OCI-M1 (cell line): ENCODE results near the gene STX2.
"Not testable (repeated sequence)": the region's sequence is repeated elsewhere in the genome, so short reads cannot be mapped to it uniquely, and the experiment has no call there.

Experiments
- DNase-seq: peaks from one replicate; lab custom pipeline; 2025; lab: John Stamatoyannopoulos, UW

STX2 gene

GRCh38 chr12:130838951-130839769, at the start of gene STX2:
TSS of gene STX2 (minus strand) at chr12:130839250. CDS start at chr12:130839099, 151 bp downstream.
- DNase-seq, result peak; percentile 93

GRCh38 chr12:130887190-130887589, 48.1 kb upstream of the STX2 start:
- not testable (repeated sequence) for DNase-seq

- DNase-seq, result no peak
Measured at GRCh38 chr12:130881548-130881947, 42.5 kb upstream of the STX2 start.

GRCh38 chr12:130881046-130881445, 42.0 kb upstream of the STX2 start:
- no peak for DNase-seq

- peak; percentile 39 for DNase-seq
Measured at GRCh38 chr12:130880411-130880885, 41.4 kb upstream of the STX2 start.

GRCh38 chr12:130879781-130880389, 40.8 kb upstream of the STX2 start:
- DNase-seq, result no peak

GRCh38 chr12:130879212-130879686, 40.2 kb upstream of the STX2 start:
- no peak for DNase-seq

GRCh38 chr12:130878193-130879185, 39.4 kb upstream of the STX2 start:
- DNase-seq, result peak; percentile 35

- DNase-seq, result no peak
Measured at GRCh38 chr12:130877333-130877732, 38.3 kb upstream of the STX2 start.

GRCh38 chr12:130876758-130877157, 37.7 kb upstream of the STX2 start:
- DNase-seq, result peak; percentile 19

- no peak for DNase-seq
Measured at GRCh38 chr12:130876297-130876696, 37.2 kb upstream of the STX2 start.

- DNase-seq, result not testable (repeated sequence)
Measured at GRCh38 chr12:130875708-130876107, 36.7 kb upstream of the STX2 start.

GRCh38 chr12:130875193-130875592, 36.1 kb upstream of the STX2 start:
- DNase-seq, result no peak

GRCh38 chr12:130874696-130875095, 35.6 kb upstream of the STX2 start:
- DNase-seq, result no peak

GRCh38 chr12:130873825-130874224, 34.8 kb upstream of the STX2 start:
- DNase-seq, result no peak

- peak; percentile 50 for DNase-seq
Measured at GRCh38 chr12:130873106-130873795, 34.2 kb upstream of the STX2 start.

- peak; percentile 59 for DNase-seq
Measured at GRCh38 chr12:130872179-130873096, 33.4 kb upstream of the STX2 start.

GRCh38 chr12:130871286-130872178, 32.5 kb upstream of the STX2 start, which contains the start of gene RAN:
TSS of gene RAN (plus strand) at chr12:130872066. CDS start at chr12:130872594, 528 bp downstream.
- DNase-seq, result peak; percentile 94
